HT-29 (cell line): ENCODE results near the gene APOL1. TPM values are rescaled to one million over a fixed set of nuclear protein-coding genes. Genes with fewer than 3 reads are reported as not detected.
"Not testable (repeated sequence)": the region's sequence is repeated elsewhere in the genome, so short reads cannot be mapped to it uniquely, and the experiment has no call there.

Experiments
- DNase-seq: peaks from one replicate; pipeline ENCODE4 v3.0.0-alpha.2; 2015; ENCODE audit warnings: low spot score
- total RNA-seq: library from RNA; depleted of rRNA; stranded (reverse); fragments of >200 nt; shearing (Covaris generic); gene quantifications from 2 replicates; pipeline ENCODE4 v1.2.3, GENCODE V29; 2014

Gene APOL1
- total RNA-seq, 1 experiment from 2014 or later: 15.2 TPM

- no peak for DNase-seq
These were observed 27.5 kb upstream of the APOL1 start for GRCh38 chr22:36225333-36225922.

DNA sequence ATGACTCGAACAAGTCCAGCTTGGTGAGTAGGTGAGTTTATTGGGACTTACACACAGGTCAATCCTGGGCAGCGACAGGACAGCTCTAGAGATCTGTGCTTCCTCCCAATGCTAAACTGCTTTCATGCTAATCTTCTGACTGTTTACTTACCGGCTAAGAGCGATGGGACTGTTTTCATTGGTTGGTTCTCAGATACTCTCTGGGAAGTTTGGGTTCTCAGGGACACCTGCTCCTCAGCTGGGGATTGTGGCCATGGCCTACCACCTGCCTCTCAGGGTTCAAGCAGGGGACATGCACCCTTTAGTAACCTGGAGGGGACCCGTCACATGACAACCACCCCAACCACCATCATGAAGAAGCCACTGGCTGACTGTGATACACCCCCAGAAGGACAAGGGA is 26.7 kb upstream of the APOL1 start:
- DNase-seq: no peak

DNA sequence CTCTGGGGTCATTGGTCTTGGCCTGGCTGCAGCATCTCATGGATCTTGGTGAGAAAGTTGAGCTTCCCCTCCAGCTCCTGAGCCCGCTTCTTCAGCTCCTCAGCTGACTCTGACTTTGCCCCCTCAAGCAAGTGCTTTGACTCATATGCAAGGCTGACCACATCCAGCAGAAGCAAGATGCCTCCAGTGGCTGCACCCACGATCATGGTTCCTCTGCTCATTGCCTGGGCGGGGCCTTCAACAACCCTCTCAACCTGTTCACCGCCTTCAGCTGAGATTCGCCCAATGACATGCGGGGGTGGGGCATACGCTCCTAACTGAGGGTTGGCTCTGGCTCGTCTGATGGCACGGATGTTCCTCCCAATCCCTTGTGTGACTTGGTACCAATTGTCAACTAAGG is 25.5 kb upstream of the APOL1 start:
- DNase-seq: no peak

DNA sequence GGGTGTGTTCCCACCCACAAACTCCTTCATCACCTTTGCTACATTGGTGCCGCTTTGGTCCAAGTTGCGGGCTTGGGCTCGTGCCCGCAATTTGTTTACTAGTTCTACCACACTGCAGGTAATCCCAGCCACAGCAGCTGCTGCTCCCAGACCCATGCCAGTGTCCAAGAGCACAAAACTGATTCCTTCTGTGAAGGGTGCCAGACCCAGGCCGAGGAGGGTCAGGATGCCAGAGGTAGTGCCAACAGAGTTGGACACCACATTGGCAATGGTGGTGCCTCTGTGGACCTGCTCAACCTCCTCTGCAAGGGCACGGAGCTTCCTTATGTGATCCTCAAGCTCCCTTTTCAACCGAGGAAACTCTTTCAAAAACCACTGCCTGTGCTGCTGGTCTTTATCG is 25.1 kb upstream of the APOL1 start:
- no peak for DNase-seq

- DNase-seq: not testable (repeated sequence)
These were observed 24.6 kb upstream of the APOL1 start for GRCh38 chr22:36228369-36228768.

GRCh38 chr22:36228944-36229343 is 24.0 kb upstream of the APOL1 start:
- DNase-seq: no peak

DNA sequence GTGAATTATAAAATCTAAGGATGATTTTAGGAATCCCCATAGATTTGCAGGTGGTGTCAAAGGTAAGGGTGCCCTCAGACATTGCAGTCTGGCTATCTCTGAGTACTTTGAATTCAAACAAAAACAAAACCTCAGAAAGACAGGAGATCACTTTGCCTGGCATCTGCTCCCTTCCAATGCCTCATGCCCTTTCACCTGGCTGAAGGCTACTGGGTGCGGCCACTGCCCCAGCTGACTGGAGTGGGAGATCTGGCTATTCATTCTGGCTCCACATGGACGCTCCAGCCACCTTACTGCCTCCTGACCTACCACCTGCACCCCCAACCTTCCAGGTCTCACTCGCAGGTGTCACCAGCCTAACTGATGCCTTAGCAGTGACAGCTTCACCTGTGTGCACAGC is 23.3 kb upstream of the APOL1 start:
- not testable (repeated sequence) for DNase-seq

DNA sequence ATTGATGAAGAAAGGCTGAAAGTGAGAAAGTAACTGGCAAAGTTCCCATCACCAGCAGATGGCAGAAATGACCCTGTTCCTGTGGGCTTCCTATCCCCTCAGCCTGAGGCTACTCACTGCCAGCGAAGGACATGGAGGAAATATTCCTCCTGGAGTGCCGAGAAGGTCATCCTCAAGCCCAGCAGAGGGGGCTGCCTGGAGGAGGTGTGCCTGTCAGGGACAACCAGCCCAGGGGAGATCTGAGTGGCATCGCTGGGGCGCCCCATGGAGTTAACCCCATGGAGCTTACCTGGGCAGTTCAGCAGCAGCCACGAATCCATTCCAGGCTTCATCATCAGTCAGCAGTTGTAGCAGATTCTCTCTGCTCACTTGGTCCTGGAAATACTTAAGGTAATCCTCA is 21.9 kb upstream of the APOL1 start:
- not testable (repeated sequence) for DNase-seq

- no peak for DNase-seq
These were observed 20.1 kb upstream of the APOL1 start for GRCh38 chr22:36232715-36233401.

DNA sequence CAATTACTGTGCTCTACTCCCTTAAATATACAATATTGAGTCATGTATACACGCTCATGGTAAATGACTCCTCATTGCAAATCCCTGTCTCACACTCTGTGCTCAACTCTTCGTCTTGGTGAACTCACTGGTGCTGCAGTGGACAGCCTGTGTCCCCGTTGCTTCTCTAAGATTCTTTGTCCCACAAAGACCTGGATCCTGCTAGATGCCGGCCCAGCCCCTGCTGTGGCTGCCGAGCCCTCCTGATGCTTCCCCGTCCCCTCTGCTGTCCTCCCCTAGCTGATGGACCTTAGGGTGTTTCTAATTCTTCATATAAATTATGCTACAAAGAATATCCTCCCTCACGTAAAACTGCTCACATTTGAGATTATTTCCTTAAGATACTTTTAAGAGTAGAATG is 19.1 kb upstream of the APOL1 start:
- no peak for DNase-seq

- DNase-seq: no peak
These were observed 18.7 kb upstream of the APOL1 start for GRCh38 chr22:36234213-36234612.

GRCh38 chr22:36234919-36235318 is 18.0 kb upstream of the APOL1 start:
- DNase-seq: no peak

DNA sequence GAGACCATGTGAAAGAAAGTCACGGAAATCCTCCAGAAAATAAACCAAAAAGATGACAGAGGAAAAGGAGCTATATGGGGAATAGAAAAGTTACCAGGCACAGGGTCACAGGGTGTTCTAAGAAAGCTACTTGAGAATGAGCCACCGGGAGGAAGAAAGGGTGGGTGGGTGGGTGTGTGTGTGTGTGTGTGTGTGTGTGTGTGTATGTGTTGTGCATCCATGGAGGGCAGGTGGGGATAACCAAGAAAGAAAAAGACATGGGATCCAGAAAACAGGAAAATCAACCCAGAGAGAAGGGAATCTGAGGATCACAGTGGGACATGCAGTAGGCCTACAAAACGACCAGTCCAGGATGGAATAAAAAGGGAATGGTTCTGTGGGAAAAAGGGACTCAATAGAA is 17.3 kb upstream of the APOL1 start:
- no peak for DNase-seq

GRCh38 chr22:36236388-36237319 is 16.3 kb upstream of the APOL1 start:
- DNase-seq: no peak

DNA sequence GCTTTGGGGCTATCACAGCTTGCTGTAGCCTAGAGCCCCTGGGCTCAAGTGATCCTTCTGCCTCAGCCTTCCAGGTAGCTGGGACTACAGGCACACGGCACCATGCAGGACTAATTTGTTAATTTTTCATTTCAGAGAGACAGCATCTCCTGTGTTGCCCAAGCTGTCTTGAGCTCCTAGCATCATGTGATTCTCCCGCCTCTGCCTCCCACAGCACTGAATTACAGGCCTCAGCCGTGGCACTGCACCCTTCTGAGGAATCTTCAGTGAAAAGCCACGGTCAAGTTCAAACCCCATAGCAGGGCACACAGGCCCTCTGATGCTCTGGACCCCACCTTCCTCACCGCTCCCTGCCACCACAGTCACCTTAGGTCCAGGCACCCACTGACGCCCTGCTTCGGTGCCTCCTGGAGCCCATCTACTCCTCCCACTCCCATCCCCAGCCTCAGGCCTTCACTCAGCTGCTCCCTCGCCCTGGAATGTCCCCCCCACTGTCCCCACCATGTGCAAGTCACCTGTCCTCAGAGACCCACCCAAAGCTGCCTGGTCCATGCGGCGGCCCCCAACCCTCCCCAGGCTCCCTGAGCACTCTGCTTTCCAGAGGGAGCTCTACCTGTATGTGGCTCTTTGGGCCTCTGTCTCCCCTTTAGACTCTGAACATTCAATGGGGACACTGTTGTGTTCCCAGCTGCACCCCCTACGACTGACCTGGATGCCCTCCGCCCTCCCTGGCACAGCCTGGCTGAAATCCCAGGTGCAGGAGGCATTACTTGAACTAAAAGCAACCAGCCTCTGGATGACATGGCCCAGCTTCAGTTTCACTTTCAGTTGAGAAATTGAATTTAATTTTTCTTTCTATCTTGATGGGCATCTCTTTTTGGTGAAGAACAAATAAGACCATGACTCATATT is 15.2 kb upstream of the APOL1 start:
- no peak for DNase-seq

DNA sequence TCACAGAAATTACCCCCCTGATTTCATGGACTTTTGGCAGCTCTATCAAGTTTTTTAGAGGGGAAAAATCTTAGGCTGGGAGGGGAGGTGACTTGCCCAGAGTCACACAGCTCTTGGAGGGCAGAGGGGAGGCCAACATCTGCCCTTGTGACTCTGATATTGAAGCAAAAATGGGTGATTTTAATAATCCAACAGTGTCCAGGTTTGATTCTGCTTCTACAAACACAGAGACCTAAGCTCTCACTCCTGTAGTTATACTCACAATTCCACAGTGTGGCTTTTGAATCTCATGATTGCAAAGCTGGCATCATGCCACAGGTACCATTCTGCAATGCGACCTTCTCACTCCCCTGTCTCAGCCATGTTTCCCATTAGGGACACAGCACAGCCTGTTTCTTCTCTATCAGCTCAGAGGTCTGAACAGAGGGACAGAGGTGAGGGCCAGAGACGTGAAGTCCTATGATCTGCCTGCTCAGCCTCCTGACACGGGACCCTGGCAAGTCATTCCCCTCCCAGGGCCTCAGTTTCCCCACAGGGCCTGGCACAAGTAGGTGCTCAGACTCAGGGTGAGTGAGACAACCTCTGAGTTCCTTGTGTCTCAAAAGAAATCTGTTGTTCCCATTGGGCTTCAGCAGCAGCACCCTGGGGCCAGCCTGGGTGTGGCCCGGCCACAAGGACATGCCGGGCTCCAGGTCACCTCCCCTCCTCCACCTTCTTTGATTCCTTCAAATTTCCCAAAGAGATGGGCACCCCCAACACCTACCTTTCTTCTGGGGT is 14.4 kb upstream of the APOL1 start:
- peak; percentile 36 for DNase-seq

GRCh38 chr22:36239150-36239400 is 13.9 kb upstream of the APOL1 start:
- DNase-seq: no peak

DNA sequence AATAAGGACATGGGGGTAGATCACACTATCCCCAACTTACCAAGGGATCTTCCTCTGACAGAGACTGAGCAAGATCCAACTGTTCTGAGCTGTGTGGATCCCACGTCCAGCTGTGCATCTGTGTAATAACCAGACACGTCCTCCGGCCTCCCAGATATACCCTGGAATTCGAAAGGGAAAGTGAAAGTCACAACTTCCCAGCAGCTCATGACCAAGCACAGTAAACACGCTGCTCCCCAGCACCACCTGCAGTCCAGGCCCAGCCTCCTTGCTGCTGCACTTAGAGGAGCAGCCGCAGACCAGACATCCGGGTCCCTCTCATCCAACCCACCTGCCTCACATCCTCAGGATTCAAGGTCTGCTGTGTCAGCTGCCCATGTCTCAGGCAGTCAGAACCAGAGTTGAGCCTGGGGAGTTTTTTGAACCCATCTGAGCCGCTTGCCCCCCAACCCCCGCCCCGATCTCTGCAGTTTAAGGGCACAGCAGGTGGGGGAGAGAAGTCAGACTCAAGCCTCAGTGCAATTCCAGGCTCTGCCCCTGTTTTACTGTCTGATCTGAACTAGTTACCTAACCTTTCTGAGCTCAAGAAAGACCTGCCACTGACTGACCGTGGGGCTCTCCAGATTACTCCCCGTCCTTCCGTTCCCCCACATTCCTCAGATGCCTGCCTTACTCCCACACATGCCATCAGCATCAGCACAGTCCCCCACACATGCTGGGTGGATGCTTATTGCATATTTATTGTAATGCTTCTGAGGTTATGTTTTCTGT is 13.3 kb upstream of the APOL1 start, which contains the start of gene APOL2:
APOL2 (minus strand) TSS at position 127 of the 771 bp plus-strand sequence. CDS start 6,365 bp downstream, outside the sequence.
- peak; percentile 85 for DNase-seq

- DNase-seq: no peak
These were observed 8.9 kb upstream of the APOL1 start for GRCh38 chr22:36243986-36244385.
